Sigmoid colon (tissue), 3 donors: ENCODE results near the gene CORO1C.

Experiments used
- POLR2A ChIP-seq, 2 donors: fragments of 450-650 bp; IDR thresholded peaks; one replicate each; pipeline ENCODE4 v1.6.1; 2016; ENCODE audit warnings: antibody characterized with exemption in 2 of 2, mild to moderate bottlenecking in 2 of 2, moderate library complexity in 2 of 2
- TF ChIP-seq, protein P1 (sequence below), 4 experiments: fragments of 450-650 bp in 3 of 4; fragments of 200-600 bp in 1 of 4; IDR thresholded peaks; one replicate each; pipeline ENCODE4 v1.5.1; 2016 to 2019; ENCODE audit warnings: antibody characterized with exemption in 4 of 4, mild to moderate bottlenecking in 3 of 4, moderate library complexity in 2 of 4

DNA sequence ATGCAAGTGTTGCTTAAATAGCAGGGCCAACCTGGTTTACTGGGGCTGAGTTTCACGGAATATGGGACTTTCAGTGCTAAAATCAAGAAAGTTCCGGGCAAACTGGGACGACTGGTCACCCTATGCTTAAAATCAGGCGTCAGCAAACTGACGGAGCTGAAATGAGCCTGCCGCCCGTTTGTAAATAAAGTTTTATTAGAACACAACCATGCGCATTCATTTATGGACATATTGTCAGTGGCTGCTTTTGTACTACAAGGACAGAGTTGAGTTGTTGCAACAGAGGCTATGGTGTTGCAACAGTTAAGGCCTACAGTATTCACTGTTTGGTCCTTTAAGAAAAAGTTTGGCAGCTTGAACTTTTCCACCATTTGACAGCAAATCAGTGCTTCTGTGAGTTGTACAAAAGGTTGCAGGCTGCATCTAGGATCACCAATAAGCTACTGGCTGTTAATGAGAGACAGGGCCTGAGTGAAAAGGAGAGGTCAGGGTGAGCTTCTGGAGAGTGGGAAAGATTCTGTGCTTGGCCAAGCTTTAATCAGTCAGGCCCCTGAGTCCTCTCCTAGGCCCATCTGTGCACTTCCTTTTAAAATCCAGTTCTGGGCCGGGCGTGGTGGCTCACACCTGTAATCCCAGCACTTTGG lies 111.0 kb downstream of the CORO1C start:
- TF ChIP-seq POLR2A (IDR thresholded peaks at IDR 0.05) = no peak
- TF ChIP-seq, protein P1, sequence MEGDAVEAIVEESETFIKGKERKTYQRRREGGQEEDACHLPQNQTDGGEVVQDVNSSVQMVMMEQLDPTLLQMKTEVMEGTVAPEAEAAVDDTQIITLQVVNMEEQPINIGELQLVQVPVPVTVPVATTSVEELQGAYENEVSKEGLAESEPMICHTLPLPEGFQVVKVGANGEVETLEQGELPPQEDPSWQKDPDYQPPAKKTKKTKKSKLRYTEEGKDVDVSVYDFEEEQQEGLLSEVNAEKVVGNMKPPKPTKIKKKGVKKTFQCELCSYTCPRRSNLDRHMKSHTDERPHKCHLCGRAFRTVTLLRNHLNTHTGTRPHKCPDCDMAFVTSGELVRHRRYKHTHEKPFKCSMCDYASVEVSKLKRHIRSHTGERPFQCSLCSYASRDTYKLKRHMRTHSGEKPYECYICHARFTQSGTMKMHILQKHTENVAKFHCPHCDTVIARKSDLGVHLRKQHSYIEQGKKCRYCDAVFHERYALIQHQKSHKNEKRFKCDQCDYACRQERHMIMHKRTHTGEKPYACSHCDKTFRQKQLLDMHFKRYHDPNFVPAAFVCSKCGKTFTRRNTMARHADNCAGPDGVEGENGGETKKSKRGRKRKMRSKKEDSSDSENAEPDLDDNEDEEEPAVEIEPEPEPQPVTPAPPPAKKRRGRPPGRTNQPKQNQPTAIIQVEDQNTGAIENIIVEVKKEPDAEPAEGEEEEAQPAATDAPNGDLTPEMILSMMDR (IDR thresholded peaks at IDR 0.05) = no peak
